Ishikawa (cell line): ENCODE results near the gene KCNJ8.

Source experiments
- CEBPB ChIP-seq: IDR thresholded peaks from 2 replicates; pipeline ENCODE4 v1.6.1; 2012
- CREB1 ChIP-seq: IDR thresholded peaks from 2 replicates; pipeline ENCODE4 v1.6.1; 2012; ENCODE audit warnings: low read depth
- EGR1 ChIP-seq: IDR thresholded peaks from 2 replicates; pipeline ENCODE4 v1.6.1; 2012
- EP300 ChIP-seq: IDR thresholded peaks from 2 replicates; pipeline ENCODE4 v1.6.1; 2012; ENCODE audit warnings: borderline replicate concordance
- FOXM1 ChIP-seq: IDR thresholded peaks from 2 replicates; pipeline ENCODE4 v1.6.1; 2012; ENCODE audit warnings: low read depth, borderline replicate concordance
- MAX ChIP-seq: IDR thresholded peaks from 2 replicates; pipeline ENCODE4 v1.6.1; 2012
- NFIC ChIP-seq: IDR thresholded peaks from 2 replicates; pipeline ENCODE4 v1.6.1; 2012
- RAD21 ChIP-seq: IDR thresholded peaks from 2 replicates; pipeline ENCODE4 v1.6.1; 2012; ENCODE audit warnings: low read depth
- REST ChIP-seq: IDR thresholded peaks from 2 replicates; pipeline ENCODE4 v1.6.1; 2012; ENCODE audit warnings: low read depth, mild to moderate bottlenecking
- TAF1 ChIP-seq: IDR thresholded peaks from 2 replicates; pipeline ENCODE4 v1.6.1; 2012; ENCODE audit warnings: low read depth, mild to moderate bottlenecking
- TCF12 ChIP-seq: IDR thresholded peaks from 2 replicates; pipeline ENCODE4 v1.6.1; 2012; ENCODE audit warnings: low read depth
- TEAD4 ChIP-seq: IDR thresholded peaks from 2 replicates; pipeline ENCODE4 v1.6.1; 2012
- YY1 ChIP-seq: IDR thresholded peaks from 2 replicates; pipeline ENCODE4 v1.6.1; 2012; ENCODE audit warnings: low read depth
- ZBTB7A ChIP-seq: IDR thresholded peaks from 2 replicates; pipeline ENCODE4 v1.6.1; 2012; ENCODE audit warnings: low read depth
- TF ChIP-seq, protein P1 (sequence below): IDR thresholded peaks from 2 replicates; pipeline ENCODE4 v1.6.1; 2012

The KCNJ8 gene

DNA sequence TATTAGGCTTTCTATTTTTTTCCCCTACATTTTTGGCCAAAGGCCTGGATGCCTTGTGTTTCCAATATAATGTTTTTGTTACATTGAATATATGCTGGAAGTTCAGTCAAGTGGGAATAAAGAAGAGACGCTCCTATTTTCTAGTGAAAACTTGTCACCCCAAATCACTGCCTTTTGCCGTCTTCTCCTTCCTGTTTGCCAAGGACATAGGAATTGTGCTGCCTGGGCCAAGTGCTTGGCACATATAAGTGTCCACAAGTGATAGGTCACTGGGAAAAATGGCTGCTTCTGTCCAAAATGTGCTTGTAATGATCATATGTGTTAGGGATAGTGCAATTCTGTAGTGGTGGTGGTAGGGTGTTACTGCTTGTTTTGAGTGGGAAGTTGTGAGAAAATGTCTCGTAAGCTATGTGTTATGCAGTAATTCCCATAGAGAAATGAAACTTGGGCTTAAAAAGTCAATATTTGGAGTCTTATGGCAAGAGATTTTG is 11.6 kb upstream of the KCNJ8 start:
- TF ChIP-seq EP300: no peak
- no peak for TF ChIP-seq TEAD4
- TF ChIP-seq TAF1: no peak
- no peak for TF ChIP-seq EGR1
- TF ChIP-seq NFIC: no peak
- TF ChIP-seq YY1: no peak
- no peak for TF ChIP-seq ZBTB7A
- TF ChIP-seq CEBPB: no peak
- TF ChIP-seq RAD21: no peak
- no peak for TF ChIP-seq FOXM1
- TF ChIP-seq, protein P1, sequence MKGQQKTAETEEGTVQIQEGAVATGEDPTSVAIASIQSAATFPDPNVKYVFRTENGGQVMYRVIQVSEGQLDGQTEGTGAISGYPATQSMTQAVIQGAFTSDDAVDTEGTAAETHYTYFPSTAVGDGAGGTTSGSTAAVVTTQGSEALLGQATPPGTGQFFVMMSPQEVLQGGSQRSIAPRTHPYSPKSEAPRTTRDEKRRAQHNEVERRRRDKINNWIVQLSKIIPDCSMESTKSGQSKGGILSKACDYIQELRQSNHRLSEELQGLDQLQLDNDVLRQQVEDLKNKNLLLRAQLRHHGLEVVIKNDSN: no peak
- no peak for TF ChIP-seq CREB1
- no peak for TF ChIP-seq REST
- no peak for TF ChIP-seq MAX
- TF ChIP-seq TCF12: no peak

GRCh38 chr12:21780786-21781185 is 6.3 kb upstream of the KCNJ8 start:
- no peak for TF ChIP-seq TAF1

GRCh38 chr12:21776175-21776574 is 1.7 kb upstream of the KCNJ8 start:
- TF ChIP-seq NFIC (no peak), ZBTB7A (no peak), TAF1 (no peak), EGR1 (no peak), FOXM1 (no peak), CEBPB (no peak), RAD21 (no peak), TEAD4 (no peak), YY1 (no peak), CREB1 (no peak)

DNA sequence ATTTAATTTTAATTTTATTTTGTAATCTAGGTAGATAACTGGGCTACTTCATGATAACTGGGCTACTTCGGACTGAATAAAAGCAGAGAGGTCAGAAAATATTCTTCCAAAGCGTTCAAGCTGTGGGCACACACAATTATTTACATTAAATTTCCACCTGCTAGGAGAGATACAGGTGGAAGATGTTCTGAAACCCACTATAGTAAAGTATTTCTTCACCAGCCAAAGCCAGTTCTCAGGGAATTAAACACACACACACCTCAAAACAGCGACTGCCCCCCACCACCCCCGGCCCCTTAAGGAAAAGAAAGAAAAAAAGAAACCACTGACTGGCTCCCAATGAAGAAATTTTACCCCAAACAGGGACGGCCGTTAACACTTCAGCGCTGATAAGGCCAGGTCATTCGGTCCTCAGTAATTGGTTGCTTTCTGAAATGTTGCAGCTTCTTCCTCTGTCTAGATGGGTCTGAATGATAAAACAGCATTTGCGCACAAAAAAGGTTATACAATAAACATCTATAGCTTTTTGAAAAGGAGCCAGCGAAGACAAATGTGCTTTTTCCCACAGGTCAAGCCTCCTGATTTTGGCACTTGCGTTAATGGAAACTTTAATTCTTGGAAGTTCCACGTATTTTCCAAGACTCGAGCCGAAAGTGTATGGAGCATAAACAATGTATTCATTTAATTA is 771 bp upstream of the KCNJ8 start:
- TF ChIP-seq CEBPB: no peak

DNA sequence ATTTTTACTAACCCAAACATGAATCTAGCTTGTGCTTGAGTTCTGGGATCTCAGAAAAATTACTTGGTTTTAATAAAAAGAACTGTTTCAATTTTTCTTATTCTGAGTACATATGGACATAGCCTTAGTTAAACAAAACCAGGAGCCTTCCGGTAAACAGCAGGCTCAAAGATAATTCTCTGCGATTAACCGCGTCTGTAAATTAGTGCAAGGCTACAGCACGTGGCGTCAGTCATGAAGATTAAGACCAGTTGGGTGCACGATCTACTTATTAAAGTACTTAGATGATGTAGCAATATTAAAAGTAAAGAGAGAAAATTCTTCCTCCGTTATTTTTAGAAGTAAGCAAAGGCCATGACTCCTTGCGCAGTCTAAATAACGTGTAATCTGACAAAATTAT is 700 bp downstream of the KCNJ8 start:
- TF ChIP-seq EP300 (no peak), TEAD4 (no peak), YY1 (no peak), FOXM1 (no peak), CREB1 (no peak), EGR1 (no peak), ZBTB7A (no peak), TCF12 (no peak), REST (no peak), MAX (no peak), CEBPB (no peak), RAD21 (no peak), NFIC (no peak), TAF1 (no peak)
- TF ChIP-seq, protein P1: no peak

- TF ChIP-seq CREB1 (no peak), RAD21 (peak; percentile 20; the same call in 1 of the 2 replicates), TEAD4 (no peak), YY1 (no peak), TCF12 (no peak), TAF1 (no peak), CEBPB (no peak)
- TF ChIP-seq, protein P1: no peak
Observed at GRCh38 chr12:21773263-21773741, 1.2 kb downstream of the KCNJ8 start.
